KMS-11 (cell line): ENCODE data around the gene WDR90.

ENCODE experiments used
- H2AFZ ChIP-seq: fragments of 200-600 bp; sonication (generic); 2 replicates; pipeline ENCODE4 v1.6.1; 2016; ENCODE audit warnings: antibody characterized with exemption, mixed run types, low read depth
- H3K27ac ChIP-seq: fragments of 200-600 bp; sonication (generic); 2 replicates; pipeline ENCODE4 v1.6.1; 2016; ENCODE audit warnings: mild to moderate bottlenecking, mixed run types
- H3K27me3 ChIP-seq: fragments of 200-600 bp; sonication (generic); 2 replicates; pipeline ENCODE4 v1.6.1; 2017; ENCODE audit warnings: mild to moderate bottlenecking, low read depth, mixed run types, moderate library complexity; ENCODE audit not compliant: insufficient read depth
- H3K36me3 ChIP-seq: fragments of 200-600 bp; sonication (generic); 2 replicates; pipeline ENCODE4 v1.6.1; 2017; ENCODE audit warnings: mild to moderate bottlenecking, mixed run types; ENCODE audit not compliant: insufficient read depth
- H3K4me1 ChIP-seq: fragments of 200-600 bp; sonication (generic); 2 replicates; pipeline ENCODE4 v1.6.1; 2016; ENCODE audit warnings: mild to moderate bottlenecking, low read depth, mixed run types; ENCODE audit not compliant: poor library complexity, severe bottlenecking
- H3K4me2 ChIP-seq: fragments of 200-600 bp; sonication (generic); 2 replicates; pipeline ENCODE4 v1.7.0; 2016; ENCODE audit warnings: mild to moderate bottlenecking, mixed run types
- H3K4me3 ChIP-seq: fragments of 200-600 bp; sonication (generic); IDR thresholded peaks from 2 replicates; pipeline ENCODE4 v1.6.1; 2017; ENCODE audit warnings: low read depth, low read length, mixed read lengths; ENCODE audit not compliant: insufficient read depth
- H3K79me2 ChIP-seq: fragments of 200-600 bp; sonication (generic); 2 replicates; pipeline ENCODE4 v1.6.1; 2016; ENCODE audit warnings: low read depth, mixed run types; ENCODE audit not compliant: insufficient read depth
- H3K9ac ChIP-seq: fragments of 200-600 bp; sonication (generic); 2 replicates; pipeline ENCODE4 v1.6.1; 2016; ENCODE audit warnings: mild to moderate bottlenecking, mixed run types
- H4K20me1 ChIP-seq: fragments of 200-600 bp; sonication (generic); 2 replicates; pipeline ENCODE4 v1.6.1; 2016; ENCODE audit warnings: mild to moderate bottlenecking, mixed run types; ENCODE audit not compliant: insufficient read depth
- CTCF ChIP-seq: fragments of 200-600 bp; sonication (generic); conservative IDR thresholded peaks from 2 replicates; pipeline ENCODE4 v1.6.1; 2017; ENCODE audit warnings: low read depth, mild to moderate bottlenecking, antibody characterized with exemption, low read length, moderate library complexity, mixed read lengths

WDR90 gene

GRCh38 chr16:641326-642188, 7.6 kb upstream of the WDR90 start, which contains the start of gene MCRIP2:
TSS of gene MCRIP2 (plus strand) at chr16:641828. CDS start at chr16:641992, 164 bp downstream.
- peak within 1 kb of the TSS; percentile 85 for H2AFZ ChIP-seq
- no peaks in the 10 kb centered on the region for H3K27me3 ChIP-seq
- H3K4me1 ChIP-seq: peaks cover 18% of the 10 kb centered on the region
- H3K79me2 ChIP-seq: peaks cover 19% of the 10 kb centered on the region
- H3K4me3 ChIP-seq: peak within 1 kb of the TSS; percentile 39
- peak within 1 kb of the TSS; percentile 77 for H3K27ac ChIP-seq
- H3K36me3 ChIP-seq: no peaks in the 10 kb centered on the region
- peak within 1 kb of the TSS; percentile 96 for H3K4me2 ChIP-seq
- peak within 1 kb of the TSS; percentile 85 for H3K9ac ChIP-seq
- no peaks in the 10 kb centered on the region for H4K20me1 ChIP-seq
- TF ChIP-seq CTCF: no peak

GRCh38 chr16:642189-643049, 6.7 kb upstream of the WDR90 start:
- TF ChIP-seq CTCF: no peak
- Histone ChIP-seq H3K36me3 (no peaks in the 10 kb centered on the region), H3K9ac (peak overlapping the region; percentile 85), H3K79me2 (peaks cover 19% of the 10 kb centered on the region), H3K4me2 (peak overlapping the region; percentile 96), H3K27me3 (no peaks in the 10 kb centered on the region), H3K4me3 (peak overlapping the region; percentile 39), H2AFZ (peak overlapping the region; percentile 85), H4K20me1 (no peaks in the 10 kb centered on the region), H3K4me1 (peaks cover 16% of the 10 kb centered on the region), H3K27ac (peak overlapping the region; percentile 77)

- H3K9ac ChIP-seq: peak overlapping the region; percentile 85; the same call in 1 of the 2 replicates
- H3K27ac ChIP-seq: no peak overlapping the region; the same call in 1 of the 2 replicates
- H3K4me3 ChIP-seq: no peak overlapping the region
- no peaks in the 10 kb centered on the region for H3K27me3 ChIP-seq
- H3K79me2 ChIP-seq: peaks cover 19% of the 10 kb centered on the region
- H3K4me2 ChIP-seq: peak overlapping the region; percentile 96
- H3K4me1 ChIP-seq: peaks cover 15% of the 10 kb centered on the region
- H3K36me3 ChIP-seq: no peaks in the 10 kb centered on the region
- H4K20me1 ChIP-seq: no peaks in the 10 kb centered on the region
- H2AFZ ChIP-seq: no peak overlapping the region
- no peak for TF ChIP-seq CTCF
These were observed 6.2 kb upstream of the WDR90 start for GRCh38 chr16:643050-643368.

- no peak overlapping the region for H3K27ac ChIP-seq
- H3K4me2 ChIP-seq: no peak overlapping the region
These were observed 4.6 kb upstream of the WDR90 start for GRCh38 chr16:644556-644955.

More at GRCh38 chr16:644556-644955, 4.6 kb upstream of the WDR90 start:
- no peak overlapping the region for H3K9ac ChIP-seq
- peaks cover 25% of the 10 kb centered on the region for H3K79me2 ChIP-seq
- no peaks in the 10 kb centered on the region for H3K27me3 ChIP-seq
- H2AFZ ChIP-seq: no peak overlapping the region
- H4K20me1 ChIP-seq: no peaks in the 10 kb centered on the region
- no peak for TF ChIP-seq CTCF
- no peak overlapping the region for H3K4me3 ChIP-seq
- H3K4me1 ChIP-seq: peaks cover 13% of the 10 kb centered on the region
- H3K36me3 ChIP-seq: no peaks in the 10 kb centered on the region
